Stimulated activated naive CD8-positive, alpha-beta T cell treated with anti-CD3 and anti-CD28 coated beads, Interleukin-15, Interleukin-2, amounts not matched to agents 100 ng/mL and 50 ng/mL, for 24 hours (primary cell): ENCODE measurements around the gene PROZ.

ENCODE experiments used
- H3K27ac Mint-ChIP-seq: one replicate; pipeline ENCODE4 v1.8.0; 2021; ENCODE audit warnings: mild to moderate bottlenecking, mixed read lengths
- H3K27me3 Mint-ChIP-seq: one replicate; pipeline ENCODE4 v1.8.0; 2021; ENCODE audit warnings: mixed read lengths
- H3K36me3 Mint-ChIP-seq: one replicate; pipeline ENCODE4 v1.8.0; 2021; ENCODE audit warnings: low read depth, mixed read lengths
- H3K4me1 Mint-ChIP-seq: one replicate; pipeline ENCODE4 v1.8.0; 2021; ENCODE audit warnings: low read depth, mixed read lengths
- H3K4me3 Mint-ChIP-seq: one replicate; pipeline ENCODE4 v1.8.0; 2021; ENCODE audit warnings: mild to moderate bottlenecking, mixed read lengths
- H3K9me3 Mint-ChIP-seq: one replicate; pipeline ENCODE4 v1.8.0; 2021; ENCODE audit warnings: mixed read lengths

PROZ gene

GRCh38 chr13:113186061-113186900 is 27.8 kb downstream of the PROZ start:
- Mint-ChIP-seq H3K27ac (peak overlapping the region; percentile 88), H3K4me3 (peak overlapping the region; percentile 62), H3K27me3 (no peaks in the 10 kb centered on the region), H3K9me3 (no peaks in the 10 kb centered on the region), H3K4me1 (peaks cover 52% of the 10 kb centered on the region), H3K36me3 (peaks cover 79% of the 10 kb centered on the region)

- Mint-ChIP-seq H3K27ac (peak overlapping the region; percentile 42), H3K36me3 (peaks cover 75% of the 10 kb centered on the region), H3K4me3 (peak overlapping the region; percentile 5), H3K4me1 (peaks cover 52% of the 10 kb centered on the region), H3K27me3 (no peaks in the 10 kb centered on the region), H3K9me3 (no peaks in the 10 kb centered on the region)
These were observed 28.8 kb downstream of the PROZ start for GRCh38 chr13:113187263-113187669.

GRCh38 chr13:113187883-113188665 is 29.6 kb downstream of the PROZ start:
- H3K4me1 Mint-ChIP-seq = peaks cover 49% of the 10 kb centered on the region
- H3K27ac Mint-ChIP-seq = no peak overlapping the region
- no peak overlapping the region for H3K4me3 Mint-ChIP-seq
- H3K9me3 Mint-ChIP-seq = no peaks in the 10 kb centered on the region
- no peaks in the 10 kb centered on the region for H3K27me3 Mint-ChIP-seq
- peaks cover 76% of the 10 kb centered on the region for H3K36me3 Mint-ChIP-seq

GRCh38 chr13:113190181-113190580 is 31.7 kb downstream of the PROZ start:
- Mint-ChIP-seq H3K4me1 (peaks cover 39% of the 10 kb centered on the region), H3K4me3 (no peak overlapping the region), H3K27me3 (no peaks in the 10 kb centered on the region), H3K27ac (no peak overlapping the region), H3K36me3 (peaks cover 76% of the 10 kb centered on the region), H3K9me3 (no peaks in the 10 kb centered on the region)

GRCh38 chr13:113192279-113192678 is 33.8 kb downstream of the PROZ start:
- Mint-ChIP-seq H3K9me3 (no peaks in the 10 kb centered on the region), H3K27me3 (no peaks in the 10 kb centered on the region), H3K36me3 (peaks cover 79% of the 10 kb centered on the region), H3K4me1 (peaks cover 19% of the 10 kb centered on the region), H3K4me3 (no peak overlapping the region), H3K27ac (no peak overlapping the region)

GRCh38 chr13:113192902-113193301 is 34.5 kb downstream of the PROZ start:
- peaks cover 79% of the 10 kb centered on the region for H3K36me3 Mint-ChIP-seq
- no peaks in the 10 kb centered on the region for H3K27me3 Mint-ChIP-seq
- H3K27ac Mint-ChIP-seq = no peak overlapping the region

GRCh38 chr13:113195360-113195759 is 36.9 kb downstream of the PROZ start:
- Mint-ChIP-seq H3K4me3 (no peak overlapping the region), H3K27me3 (no peaks in the 10 kb centered on the region), H3K36me3 (peaks cover 77% of the 10 kb centered on the region), H3K27ac (no peak overlapping the region), H3K9me3 (no peaks in the 10 kb centered on the region), H3K4me1 (no peaks in the 10 kb centered on the region)

More at GRCh38 chr13:113192902-113193301, 34.5 kb downstream of the PROZ start:
- H3K9me3 Mint-ChIP-seq = no peaks in the 10 kb centered on the region
- H3K4me3 Mint-ChIP-seq = no peak overlapping the region
- peaks cover 12% of the 10 kb centered on the region for H3K4me1 Mint-ChIP-seq

GRCh38 chr13:113196970-113197737 is 38.7 kb downstream of the PROZ start:
- Mint-ChIP-seq H3K27me3 (no peaks in the 10 kb centered on the region), H3K36me3 (peaks cover 73% of the 10 kb centered on the region)

GRCh38 chr13:113201815-113202214 is 43.4 kb downstream of the PROZ start:
- Mint-ChIP-seq H3K27ac (no peak overlapping the region), H3K27me3 (no peaks in the 10 kb centered on the region), H3K4me1 (peaks cover 47% of the 10 kb centered on the region), H3K4me3 (no peak overlapping the region), H3K36me3 (peaks cover 53% of the 10 kb centered on the region), H3K9me3 (no peaks in the 10 kb centered on the region)

More at GRCh38 chr13:113196970-113197737, 38.7 kb downstream of the PROZ start:
- Mint-ChIP-seq H3K4me3 (no peak overlapping the region), H3K27ac (no peak overlapping the region), H3K9me3 (no peaks in the 10 kb centered on the region), H3K4me1 (peaks cover 5% of the 10 kb centered on the region)

GRCh38 chr13:113202912-113203311 is 44.5 kb downstream of the PROZ start:
- H3K9me3 Mint-ChIP-seq = no peaks in the 10 kb centered on the region
- H3K27ac Mint-ChIP-seq = peak overlapping the region; percentile 42
- H3K27me3 Mint-ChIP-seq = no peaks in the 10 kb centered on the region
- no peak overlapping the region for H3K4me3 Mint-ChIP-seq
- H3K4me1 Mint-ChIP-seq = peaks cover 57% of the 10 kb centered on the region
- H3K36me3 Mint-ChIP-seq = peaks cover 49% of the 10 kb centered on the region

- no peaks in the 10 kb centered on the region for H3K27me3 Mint-ChIP-seq
- H3K27ac Mint-ChIP-seq = peak overlapping the region; percentile 48
- H3K9me3 Mint-ChIP-seq = no peaks in the 10 kb centered on the region
- no peak overlapping the region for H3K4me3 Mint-ChIP-seq
- peaks cover 58% of the 10 kb centered on the region for H3K4me1 Mint-ChIP-seq
- H3K36me3 Mint-ChIP-seq = peaks cover 46% of the 10 kb centered on the region
These were observed 45.3 kb downstream of the PROZ start for GRCh38 chr13:113203507-113204377.

- peaks cover 39% of the 10 kb centered on the region for H3K36me3 Mint-ChIP-seq
- no peaks in the 10 kb centered on the region for H3K27me3 Mint-ChIP-seq
- H3K9me3 Mint-ChIP-seq = no peaks in the 10 kb centered on the region
- H3K4me1 Mint-ChIP-seq = peaks cover 58% of the 10 kb centered on the region
- no peak overlapping the region for H3K4me3 Mint-ChIP-seq
- H3K27ac Mint-ChIP-seq = no peak overlapping the region
These were observed 45.9 kb downstream of the PROZ start for GRCh38 chr13:113204378-113204734.

GRCh38 chr13:113205428-113205931 is 47.0 kb downstream of the PROZ start:
- H3K4me1 Mint-ChIP-seq = peaks cover 63% of the 10 kb centered on the region
- H3K9me3 Mint-ChIP-seq = no peaks in the 10 kb centered on the region
- H3K36me3 Mint-ChIP-seq = peaks cover 28% of the 10 kb centered on the region
- H3K4me3 Mint-ChIP-seq = peak overlapping the region; percentile 99
- peak overlapping the region; percentile 87 for H3K27ac Mint-ChIP-seq
- H3K27me3 Mint-ChIP-seq = no peaks in the 10 kb centered on the region

GRCh38 chr13:113207460-113207859 is 49.0 kb downstream of the PROZ start:
- peaks cover 39% of the 10 kb centered on the region for H3K36me3 Mint-ChIP-seq
- no peaks in the 10 kb centered on the region for H3K9me3 Mint-ChIP-seq
- H3K27me3 Mint-ChIP-seq = no peaks in the 10 kb centered on the region
- peaks cover 73% of the 10 kb centered on the region for H3K4me1 Mint-ChIP-seq
- H3K27ac Mint-ChIP-seq = peak overlapping the region; percentile 92
- H3K4me3 Mint-ChIP-seq = peak overlapping the region; percentile 99
